Measurements from ENCODE around the gene FRS3. TPM values are rescaled to one million over a fixed set of nuclear protein-coding genes. Genes with fewer than 3 reads are reported as not detected.

FRS3 gene
- total and polyA plus RNA-seq, 2 experiments from 2014 or later, result 1.3 to 3.3 TPM

DNA sequence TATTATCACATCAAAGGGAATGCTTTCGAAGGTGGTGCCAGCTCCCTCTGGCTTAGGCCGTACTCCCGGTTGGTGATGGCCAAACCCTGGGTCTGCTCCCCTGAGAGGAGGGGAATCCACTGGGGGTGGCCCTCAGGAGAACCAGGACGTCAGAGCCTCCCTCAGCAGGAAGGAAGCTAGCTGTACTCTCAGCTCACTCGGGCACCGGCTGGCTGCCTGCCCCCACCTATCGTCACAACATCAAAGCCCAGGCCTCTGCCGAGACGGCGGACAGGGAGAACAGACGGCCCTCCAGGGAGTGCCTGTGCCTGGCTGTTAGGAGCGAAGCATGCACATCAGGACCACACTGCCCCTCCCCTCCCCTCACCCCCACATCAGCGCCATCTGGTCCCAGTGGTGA lies 23.3 kb downstream of the FRS3 start (continued):
- TF ChIP-seq, protein P1, sequence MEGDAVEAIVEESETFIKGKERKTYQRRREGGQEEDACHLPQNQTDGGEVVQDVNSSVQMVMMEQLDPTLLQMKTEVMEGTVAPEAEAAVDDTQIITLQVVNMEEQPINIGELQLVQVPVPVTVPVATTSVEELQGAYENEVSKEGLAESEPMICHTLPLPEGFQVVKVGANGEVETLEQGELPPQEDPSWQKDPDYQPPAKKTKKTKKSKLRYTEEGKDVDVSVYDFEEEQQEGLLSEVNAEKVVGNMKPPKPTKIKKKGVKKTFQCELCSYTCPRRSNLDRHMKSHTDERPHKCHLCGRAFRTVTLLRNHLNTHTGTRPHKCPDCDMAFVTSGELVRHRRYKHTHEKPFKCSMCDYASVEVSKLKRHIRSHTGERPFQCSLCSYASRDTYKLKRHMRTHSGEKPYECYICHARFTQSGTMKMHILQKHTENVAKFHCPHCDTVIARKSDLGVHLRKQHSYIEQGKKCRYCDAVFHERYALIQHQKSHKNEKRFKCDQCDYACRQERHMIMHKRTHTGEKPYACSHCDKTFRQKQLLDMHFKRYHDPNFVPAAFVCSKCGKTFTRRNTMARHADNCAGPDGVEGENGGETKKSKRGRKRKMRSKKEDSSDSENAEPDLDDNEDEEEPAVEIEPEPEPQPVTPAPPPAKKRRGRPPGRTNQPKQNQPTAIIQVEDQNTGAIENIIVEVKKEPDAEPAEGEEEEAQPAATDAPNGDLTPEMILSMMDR (conservative IDR thresholded peaks at IDR 0.05; ENCODE audit: low read depth in 2 of 2), result no peak
- TF ChIP-seq, protein P2, sequence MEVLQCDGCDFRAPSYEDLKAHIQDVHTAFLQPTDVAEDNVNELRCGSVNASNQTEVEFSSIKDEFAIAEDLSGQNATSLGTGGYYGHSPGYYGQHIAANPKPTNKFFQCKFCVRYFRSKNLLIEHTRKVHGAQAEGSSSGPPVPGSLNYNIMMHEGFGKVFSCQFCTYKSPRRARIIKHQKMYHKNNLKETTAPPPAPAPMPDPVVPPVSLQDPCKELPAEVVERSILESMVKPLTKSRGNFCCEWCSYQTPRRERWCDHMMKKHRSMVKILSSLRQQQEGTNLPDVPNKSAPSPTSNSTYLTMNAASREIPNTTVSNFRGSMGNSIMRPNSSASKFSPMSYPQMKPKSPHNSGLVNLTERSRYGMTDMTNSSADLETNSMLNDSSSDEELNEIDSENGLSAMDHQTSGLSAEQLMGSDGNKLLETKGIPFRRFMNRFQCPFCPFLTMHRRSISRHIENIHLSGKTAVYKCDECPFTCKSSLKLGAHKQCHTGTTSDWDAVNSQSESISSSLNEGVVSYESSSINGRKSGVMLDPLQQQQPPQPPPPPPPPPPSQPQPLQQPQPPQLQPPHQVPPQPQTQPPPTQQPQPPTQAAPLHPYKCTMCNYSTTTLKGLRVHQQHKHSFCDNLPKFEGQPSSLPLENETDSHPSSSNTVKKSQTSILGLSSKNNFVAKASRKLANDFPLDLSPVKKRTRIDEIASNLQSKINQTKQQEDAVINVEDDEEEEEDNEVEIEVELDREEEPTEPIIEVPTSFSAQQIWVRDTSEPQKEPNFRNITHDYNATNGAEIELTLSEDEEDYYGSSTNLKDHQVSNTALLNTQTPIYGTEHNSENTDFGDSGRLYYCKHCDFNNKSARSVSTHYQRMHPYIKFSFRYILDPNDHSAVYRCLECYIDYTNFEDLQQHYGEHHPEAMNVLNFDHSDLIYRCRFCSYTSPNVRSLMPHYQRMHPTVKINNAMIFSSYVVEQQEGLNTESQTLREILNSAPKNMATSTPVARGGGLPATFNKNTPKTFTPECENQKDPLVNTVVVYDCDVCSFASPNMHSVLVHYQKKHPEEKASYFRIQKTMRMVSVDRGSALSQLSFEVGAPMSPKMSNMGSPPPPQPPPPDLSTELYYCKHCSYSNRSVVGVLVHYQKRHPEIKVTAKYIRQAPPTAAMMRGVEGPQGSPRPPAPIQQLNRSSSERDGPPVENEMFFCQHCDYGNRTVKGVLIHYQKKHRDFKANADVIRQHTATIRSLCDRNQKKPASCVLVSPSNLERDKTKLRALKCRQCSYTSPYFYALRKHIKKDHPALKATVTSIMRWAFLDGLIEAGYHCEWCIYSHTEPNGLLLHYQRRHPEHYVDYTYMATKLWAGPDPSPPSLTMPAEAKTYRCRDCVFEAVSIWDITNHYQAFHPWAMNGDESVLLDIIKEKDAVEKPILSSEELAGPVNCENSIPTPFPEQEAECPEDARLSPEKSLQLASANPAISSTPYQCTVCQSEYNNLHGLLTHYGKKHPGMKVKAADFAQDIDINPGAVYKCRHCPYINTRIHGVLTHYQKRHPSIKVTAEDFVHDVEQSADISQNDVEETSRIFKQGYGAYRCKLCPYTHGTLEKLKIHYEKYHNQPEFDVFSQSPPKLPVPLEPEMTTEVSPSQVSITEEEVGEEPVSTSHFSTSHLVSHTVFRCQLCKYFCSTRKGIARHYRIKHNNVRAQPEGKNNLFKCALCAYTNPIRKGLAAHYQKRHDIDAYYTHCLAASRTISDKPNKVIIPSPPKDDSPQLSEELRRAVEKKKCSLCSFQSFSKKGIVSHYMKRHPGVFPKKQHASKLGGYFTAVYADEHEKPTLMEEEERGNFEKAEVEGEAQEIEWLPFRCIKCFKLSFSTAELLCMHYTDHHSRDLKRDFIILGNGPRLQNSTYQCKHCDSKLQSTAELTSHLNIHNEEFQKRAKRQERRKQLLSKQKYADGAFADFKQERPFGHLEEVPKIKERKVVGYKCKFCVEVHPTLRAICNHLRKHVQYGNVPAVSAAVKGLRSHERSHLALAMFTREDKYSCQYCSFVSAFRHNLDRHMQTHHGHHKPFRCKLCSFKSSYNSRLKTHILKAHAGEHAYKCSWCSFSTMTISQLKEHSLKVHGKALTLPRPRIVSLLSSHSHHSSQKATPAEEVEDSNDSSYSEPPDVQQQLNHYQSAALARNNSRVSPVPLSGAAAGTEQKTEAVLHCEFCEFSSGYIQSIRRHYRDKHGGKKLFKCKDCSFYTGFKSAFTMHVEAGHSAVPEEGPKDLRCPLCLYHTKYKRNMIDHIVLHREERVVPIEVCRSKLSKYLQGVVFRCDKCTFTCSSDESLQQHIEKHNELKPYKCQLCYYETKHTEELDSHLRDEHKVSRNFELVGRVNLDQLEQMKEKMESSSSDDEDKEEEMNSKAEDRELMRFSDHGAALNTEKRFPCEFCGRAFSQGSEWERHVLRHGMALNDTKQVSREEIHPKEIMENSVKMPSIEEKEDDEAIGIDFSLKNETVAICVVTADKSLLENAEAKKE (CRISPR knock-in tag; IDR thresholded peaks at IDR 0.05), result no peak

DNA sequence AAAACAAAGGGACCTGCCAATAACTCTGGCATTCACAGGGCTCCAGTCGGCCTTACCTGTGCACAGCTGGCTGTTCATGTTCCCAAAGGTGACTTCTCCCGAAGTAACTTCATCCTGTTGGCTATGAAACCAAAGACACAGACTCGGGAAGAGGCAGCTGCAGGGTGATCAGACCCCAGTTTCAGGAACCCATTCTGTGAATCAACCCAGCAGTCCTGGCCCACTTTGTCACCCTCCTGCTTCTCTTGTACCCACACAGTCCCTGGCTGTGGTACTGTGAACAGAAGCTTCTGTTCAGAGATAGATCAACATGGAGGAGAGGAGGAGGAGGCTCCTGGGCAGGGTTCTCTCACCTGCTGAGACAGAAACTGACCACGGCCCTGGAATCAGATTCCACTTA lies 23.8 kb downstream of the FRS3 start:
- no peaks in the 10 kb centered on the region for H3K27me3 ChIP-seq (ENCODE audit: insufficient read depth)
- H3K9me3 Mint-ChIP-seq, result no peaks in the 10 kb centered on the region
- H3K27ac ChIP-seq (ENCODE audit: low read depth), result no peak overlapping the region
- ATAC-seq (no peak), DNase-seq (ENCODE audit: low spot score) (no peak)
- H3K27me3 Mint-ChIP-seq (ENCODE audit: insufficient read depth, low read depth, poor library complexity), result peaks cover 15% of the 10 kb centered on the region
- no peaks in the 10 kb centered on the region for H3K4me1 ChIP-seq (ENCODE audit: insufficient read depth)
- H3K79me2 ChIP-seq (replicated peaks; ENCODE audit: insufficient read depth), result no peaks in the 10 kb centered on the region
- H3K4me3 ChIP-seq, result no peak overlapping the region
- H3F3A ChIP-seq (replicated peaks; ENCODE audit: low read depth), result no peaks in the 10 kb centered on the region
- no peak overlapping the region for H3K4me3 Mint-ChIP-seq
- H2AFZ ChIP-seq, result 0 out of 2 replicates have a peak overlapping the region, but pooled peaks have one; percentile 3
- H4K20me1 ChIP-seq (replicated peaks; ENCODE audit: insufficient read depth), result no peaks in the 10 kb centered on the region
- no peaks in the 10 kb centered on the region for H3K36me3 ChIP-seq (ENCODE audit: insufficient read depth)
- no peaks in the 10 kb centered on the region for H3K9me2 ChIP-seq (ENCODE audit: insufficient read depth)
- H3K4me2 ChIP-seq, result no peak overlapping the region
- H3K27ac Mint-ChIP-seq, result no peak overlapping the region
- H3K4me1 Mint-ChIP-seq, result peaks cover 7% of the 10 kb centered on the region
- no peaks in the 10 kb centered on the region for H3K36me3 Mint-ChIP-seq (ENCODE audit: low read depth)
- TF ChIP-seq EZH2phosphoT487 (IDR thresholded peaks at IDR 0.05; ENCODE audit: unreplicated experiment) (no peak), ZNF331 (CRISPR knock-in tag; IDR thresholded peaks at IDR 0.05; ENCODE audit: low read depth) (no peak), ZNF114 (CRISPR knock-in tag; IDR thresholded peaks at IDR 0.05) (no peak), CREB1 (CRISPR knock-in tag; IDR thresholded peaks at IDR 0.05; ENCODE audit: low read depth) (no peak), STAT1 (IDR thresholded peaks at IDR 0.05; ENCODE audit: unreplicated experiment) (no peak), POLR2AphosphoS5 (IDR thresholded peaks at IDR 0.05; ENCODE audit: low read depth) (no peak), EZH2 (IDR thresholded peaks at IDR 0.05; ENCODE audit: low read depth, unreplicated experiment) (no peak)
- TF ChIP-seq, protein P3, sequence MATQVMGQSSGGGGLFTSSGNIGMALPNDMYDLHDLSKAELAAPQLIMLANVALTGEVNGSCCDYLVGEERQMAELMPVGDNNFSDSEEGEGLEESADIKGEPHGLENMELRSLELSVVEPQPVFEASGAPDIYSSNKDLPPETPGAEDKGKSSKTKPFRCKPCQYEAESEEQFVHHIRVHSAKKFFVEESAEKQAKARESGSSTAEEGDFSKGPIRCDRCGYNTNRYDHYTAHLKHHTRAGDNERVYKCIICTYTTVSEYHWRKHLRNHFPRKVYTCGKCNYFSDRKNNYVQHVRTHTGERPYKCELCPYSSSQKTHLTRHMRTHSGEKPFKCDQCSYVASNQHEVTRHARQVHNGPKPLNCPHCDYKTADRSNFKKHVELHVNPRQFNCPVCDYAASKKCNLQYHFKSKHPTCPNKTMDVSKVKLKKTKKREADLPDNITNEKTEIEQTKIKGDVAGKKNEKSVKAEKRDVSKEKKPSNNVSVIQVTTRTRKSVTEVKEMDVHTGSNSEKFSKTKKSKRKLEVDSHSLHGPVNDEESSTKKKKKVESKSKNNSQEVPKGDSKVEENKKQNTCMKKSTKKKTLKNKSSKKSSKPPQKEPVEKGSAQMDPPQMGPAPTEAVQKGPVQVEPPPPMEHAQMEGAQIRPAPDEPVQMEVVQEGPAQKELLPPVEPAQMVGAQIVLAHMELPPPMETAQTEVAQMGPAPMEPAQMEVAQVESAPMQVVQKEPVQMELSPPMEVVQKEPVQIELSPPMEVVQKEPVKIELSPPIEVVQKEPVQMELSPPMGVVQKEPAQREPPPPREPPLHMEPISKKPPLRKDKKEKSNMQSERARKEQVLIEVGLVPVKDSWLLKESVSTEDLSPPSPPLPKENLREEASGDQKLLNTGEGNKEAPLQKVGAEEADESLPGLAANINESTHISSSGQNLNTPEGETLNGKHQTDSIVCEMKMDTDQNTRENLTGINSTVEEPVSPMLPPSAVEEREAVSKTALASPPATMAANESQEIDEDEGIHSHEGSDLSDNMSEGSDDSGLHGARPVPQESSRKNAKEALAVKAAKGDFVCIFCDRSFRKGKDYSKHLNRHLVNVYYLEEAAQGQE (IDR thresholded peaks at IDR 0.05; ENCODE audit: unreplicated experiment), result no peak
- TF ChIP-seq, protein P4, sequence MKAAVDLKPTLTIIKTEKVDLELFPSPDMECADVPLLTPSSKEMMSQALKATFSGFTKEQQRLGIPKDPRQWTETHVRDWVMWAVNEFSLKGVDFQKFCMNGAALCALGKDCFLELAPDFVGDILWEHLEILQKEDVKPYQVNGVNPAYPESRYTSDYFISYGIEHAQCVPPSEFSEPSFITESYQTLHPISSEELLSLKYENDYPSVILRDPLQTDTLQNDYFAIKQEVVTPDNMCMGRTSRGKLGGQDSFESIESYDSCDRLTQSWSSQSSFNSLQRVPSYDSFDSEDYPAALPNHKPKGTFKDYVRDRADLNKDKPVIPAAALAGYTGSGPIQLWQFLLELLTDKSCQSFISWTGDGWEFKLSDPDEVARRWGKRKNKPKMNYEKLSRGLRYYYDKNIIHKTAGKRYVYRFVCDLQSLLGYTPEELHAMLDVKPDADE (IDR thresholded peaks at IDR 0.05), result no peak

Data from GM23338 (cell line).